Measurements from ENCODE around the gene ACTRT2.

The ACTRT2 gene

GRCh38 chr1:3034162-3034561 is 12.9 kb downstream of the ACTRT2 start:
- DNase-seq = no peak

- no peak for DNase-seq
Observed at GRCh38 chr1:3034728-3035562, 13.7 kb downstream of the ACTRT2 start.

GRCh38 chr1:3035563-3036446 is 14.5 kb downstream of the ACTRT2 start:
- no peak for DNase-seq

- DNase-seq = no peak
Observed at GRCh38 chr1:3036447-3037280, 15.4 kb downstream of the ACTRT2 start.

- no peak for DNase-seq
Observed at GRCh38 chr1:3037281-3038040, 16.2 kb downstream of the ACTRT2 start.

- no peak for DNase-seq
Observed at GRCh38 chr1:3038113-3038551, 16.9 kb downstream of the ACTRT2 start.

GRCh38 chr1:3038571-3039181 is 17.4 kb downstream of the ACTRT2 start:
- DNase-seq = no peak

GRCh38 chr1:3040004-3040403 is 18.7 kb downstream of the ACTRT2 start:
- DNase-seq = no peak

GRCh38 chr1:3042481-3042880 is 21.2 kb downstream of the ACTRT2 start:
- no peak for DNase-seq

GRCh38 chr1:3049164-3049563 is 27.9 kb downstream of the ACTRT2 start:
- no peak for DNase-seq

GRCh38 chr1:3049905-3050304 is 28.6 kb downstream of the ACTRT2 start:
- DNase-seq = no peak

GRCh38 chr1:3050603-3051002 is 29.3 kb downstream of the ACTRT2 start:
- DNase-seq = no peak

- DNase-seq = no peak
Observed at GRCh38 chr1:3051270-3052268, 30.3 kb downstream of the ACTRT2 start.

- DNase-seq = no peak
Observed at GRCh38 chr1:3052501-3052900, 31.2 kb downstream of the ACTRT2 start.

GRCh38 chr1:3053366-3053980 is 32.2 kb downstream of the ACTRT2 start:
- DNase-seq = no peak

GRCh38 chr1:3053986-3054385 is 32.7 kb downstream of the ACTRT2 start:
- no peak for DNase-seq

- no peak for DNase-seq
Observed at GRCh38 chr1:3054474-3054873, 33.2 kb downstream of the ACTRT2 start.

GRCh38 chr1:3055051-3055450 is 33.8 kb downstream of the ACTRT2 start:
- DNase-seq = no peak

GRCh38 chr1:3056641-3057040 is 35.4 kb downstream of the ACTRT2 start:
- no peak for DNase-seq
